ENCODE data around the gene LRRC55.

The LRRC55 gene

GRCh38 chr11:57237204-57237681 is 55.5 kb downstream of the LRRC55 start, which contains the start of gene APLNR:
Gene APLNR, minus strand, starts transcription at chr11:57237250. Its CDS starts 246 bp downstream, at chr11:57237004.
- Histone ChIP-seq H3K36me3 (ENCODE audit: insufficient read depth, low read length) (no peaks in the 10 kb centered on the region), H3K4me1 (ENCODE audit: insufficient read depth, low read length) (peaks cover 16% of the 10 kb centered on the region), H3K9ac (ENCODE audit: low read depth, low read length) (no peak within 1 kb of the TSS), H3K9me3 (ENCODE audit: insufficient read depth, low read depth, low read length) (no peaks in the 10 kb centered on the region), H3K27ac (ENCODE audit: low read depth, low read length) (no peak within 1 kb of the TSS), H3K27me3 (ENCODE audit: insufficient read depth, low read length) (no peaks in the 10 kb centered on the region), H3K4me3 (ENCODE audit: low read length) (no peak within 1 kb of the TSS)
- 22% methylated on average over 6 of the region's 6 CpGs for WGBS

GRCh38 chr11:57239348-57239747 is 57.6 kb downstream of the LRRC55 start:
- Histone ChIP-seq H3K27me3 (ENCODE audit: insufficient read depth, low read length) (no peaks in the 10 kb centered on the region), H3K9me3 (ENCODE audit: insufficient read depth, low read depth, low read length) (no peaks in the 10 kb centered on the region), H3K4me3 (ENCODE audit: low read length) (no peak overlapping the region), H3K36me3 (ENCODE audit: insufficient read depth, low read length) (no peaks in the 10 kb centered on the region), H3K27ac (ENCODE audit: low read depth, low read length) (no peak overlapping the region), H3K9ac (ENCODE audit: low read depth, low read length) (no peak overlapping the region), H3K4me1 (ENCODE audit: insufficient read depth, low read length) (peaks cover 16% of the 10 kb centered on the region)
- 90% methylated on average over 1 of the region's 1 CpG for WGBS

GRCh38 chr11:57240007-57240406 is 58.3 kb downstream of the LRRC55 start:
- Histone ChIP-seq H3K27ac (ENCODE audit: low read depth, low read length) (no peak overlapping the region), H3K4me3 (ENCODE audit: low read length) (no peak overlapping the region), H3K4me1 (ENCODE audit: insufficient read depth, low read length) (peaks cover 16% of the 10 kb centered on the region), H3K9me3 (ENCODE audit: insufficient read depth, low read depth, low read length) (no peaks in the 10 kb centered on the region), H3K36me3 (ENCODE audit: insufficient read depth, low read length) (no peaks in the 10 kb centered on the region), H3K9ac (ENCODE audit: low read depth, low read length) (no peak overlapping the region), H3K27me3 (ENCODE audit: insufficient read depth, low read length) (no peaks in the 10 kb centered on the region)
- whole genome bisulfite sequencing = 92% methylated on average over 2 of the region's 2 CpGs

GRCh38 chr11:57240757-57241156 is 59.0 kb downstream of the LRRC55 start:
- H3K4me3 ChIP-seq (ENCODE audit: low read length) = no peak overlapping the region
- H3K27me3 ChIP-seq (ENCODE audit: insufficient read depth, low read length) = no peaks in the 10 kb centered on the region
- H3K4me1 ChIP-seq (ENCODE audit: insufficient read depth, low read length) = peaks cover 16% of the 10 kb centered on the region
- H3K9ac ChIP-seq (ENCODE audit: low read depth, low read length) = no peak overlapping the region
- 27% methylated on average over 5 of the region's 5 CpGs for WGBS
- no peaks in the 10 kb centered on the region for H3K36me3 ChIP-seq (ENCODE audit: insufficient read depth, low read length)
- H3K9me3 ChIP-seq (ENCODE audit: insufficient read depth, low read depth, low read length) = no peaks in the 10 kb centered on the region
- no peak overlapping the region for H3K27ac ChIP-seq (ENCODE audit: low read depth, low read length)

Data from HUES64 (cell line).